ENCODE measurements around the gene RHBDD1. TPM values are rescaled to one million over a fixed set of nuclear protein-coding genes. Genes with fewer than 3 reads are reported as not detected.

RHBDD1 gene
- total and polyA plus RNA-seq, 2 experiments from 2014 or later = 20.1 to 20.9 TPM

DNA sequence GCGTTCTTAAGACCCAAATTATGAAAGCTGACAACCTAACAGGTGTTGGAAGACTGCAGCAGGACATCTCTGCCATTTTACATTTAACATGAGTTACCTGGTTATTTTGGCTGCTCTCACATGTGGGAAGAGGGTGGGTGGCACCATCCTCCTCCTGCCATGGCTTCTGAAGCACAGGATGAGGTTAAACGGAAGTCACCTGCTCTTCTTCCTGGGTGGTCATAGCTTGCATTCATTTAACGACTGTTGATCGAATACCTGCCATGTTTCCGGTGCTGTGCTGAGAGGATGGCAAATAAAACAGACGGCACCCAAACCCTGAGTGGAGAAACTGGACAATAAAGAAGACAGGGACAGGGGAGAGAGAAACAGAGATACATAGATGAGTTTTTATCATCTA, 118.0 kb downstream of the RHBDD1 start:
- Histone ChIP-seq H3K9me3 (ENCODE audit: low read depth) (no peaks in the 10 kb centered on the region), H3K4me3 (no peak overlapping the region), H3K36me3 (replicated peaks; ENCODE audit: insufficient read depth, low read depth) (no peaks in the 10 kb centered on the region), H3K27me3 (no peaks in the 10 kb centered on the region), H3K79me2 (no peaks in the 10 kb centered on the region), H2AFZ (no peak overlapping the region), H3K4me1 (ENCODE audit: insufficient read depth) (no peaks in the 10 kb centered on the region), H3K4me2 (no peak overlapping the region), H3K9me2 (replicated peaks; ENCODE audit: insufficient read depth) (no peaks in the 10 kb centered on the region), H3K27ac (no peak overlapping the region), H4K20me1 (ENCODE audit: insufficient read depth, poor library complexity, severe bottlenecking) (no peaks in the 10 kb centered on the region)
- WGBS (ENCODE audit: low lambda C conversion rate, missing lambda C conversion rate) = 87% methylated on average over 6 of the region's 6 CpGs
- TF ChIP-seq EZH2 (IDR thresholded peaks at IDR 0.05; ENCODE audit: borderline replicate concordance) = no peak
- TF ChIP-seq, protein P1, sequence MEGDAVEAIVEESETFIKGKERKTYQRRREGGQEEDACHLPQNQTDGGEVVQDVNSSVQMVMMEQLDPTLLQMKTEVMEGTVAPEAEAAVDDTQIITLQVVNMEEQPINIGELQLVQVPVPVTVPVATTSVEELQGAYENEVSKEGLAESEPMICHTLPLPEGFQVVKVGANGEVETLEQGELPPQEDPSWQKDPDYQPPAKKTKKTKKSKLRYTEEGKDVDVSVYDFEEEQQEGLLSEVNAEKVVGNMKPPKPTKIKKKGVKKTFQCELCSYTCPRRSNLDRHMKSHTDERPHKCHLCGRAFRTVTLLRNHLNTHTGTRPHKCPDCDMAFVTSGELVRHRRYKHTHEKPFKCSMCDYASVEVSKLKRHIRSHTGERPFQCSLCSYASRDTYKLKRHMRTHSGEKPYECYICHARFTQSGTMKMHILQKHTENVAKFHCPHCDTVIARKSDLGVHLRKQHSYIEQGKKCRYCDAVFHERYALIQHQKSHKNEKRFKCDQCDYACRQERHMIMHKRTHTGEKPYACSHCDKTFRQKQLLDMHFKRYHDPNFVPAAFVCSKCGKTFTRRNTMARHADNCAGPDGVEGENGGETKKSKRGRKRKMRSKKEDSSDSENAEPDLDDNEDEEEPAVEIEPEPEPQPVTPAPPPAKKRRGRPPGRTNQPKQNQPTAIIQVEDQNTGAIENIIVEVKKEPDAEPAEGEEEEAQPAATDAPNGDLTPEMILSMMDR (IDR thresholded peaks at IDR 0.05; ENCODE audit: poor library complexity) = no peak
- TF ChIP-seq EZH2phosphoT487 (IDR thresholded peaks at IDR 0.05; ENCODE audit: low read depth, severe bottlenecking, unreplicated experiment) = no peak
- DNase-seq (ENCODE audit: low spot score) = no peak

DNA sequence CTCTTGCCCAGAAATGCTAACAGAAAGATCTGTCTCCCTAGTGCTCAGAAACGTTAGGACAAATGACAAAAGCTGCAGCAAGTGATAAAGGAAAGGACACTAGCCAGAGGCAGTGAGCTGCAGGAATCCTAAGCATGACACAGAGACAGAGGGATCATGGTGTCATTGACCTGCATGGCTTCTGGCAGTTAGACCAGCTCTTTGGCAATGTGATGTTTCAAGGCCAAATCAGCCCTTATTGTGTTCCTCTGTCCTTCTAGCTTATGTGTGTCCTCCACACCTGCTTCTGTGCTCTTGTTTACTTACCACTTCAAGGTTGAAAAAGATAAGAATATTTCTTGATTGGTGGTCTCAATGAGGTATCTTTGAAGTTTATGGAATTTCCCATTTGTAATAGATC, 120.8 kb downstream of the RHBDD1 start:
- 23% methylated on average over 1 of the region's 1 CpG for WGBS (ENCODE audit: low lambda C conversion rate, missing lambda C conversion rate)
- no peak overlapping the region for H3K27ac ChIP-seq
- H3K36me3 ChIP-seq (replicated peaks; ENCODE audit: insufficient read depth, low read depth) = no peaks in the 10 kb centered on the region
- H3K9me3 ChIP-seq (ENCODE audit: low read depth) = no peaks in the 10 kb centered on the region
- H3K4me1 ChIP-seq (ENCODE audit: insufficient read depth) = no peaks in the 10 kb centered on the region
- H3K4me3 ChIP-seq = no peak overlapping the region
- no peaks in the 10 kb centered on the region for H3K79me2 ChIP-seq
- no peak overlapping the region for H2AFZ ChIP-seq
- no peak for TF ChIP-seq EZH2 (IDR thresholded peaks at IDR 0.05; ENCODE audit: borderline replicate concordance)
- TF ChIP-seq, protein P1 (IDR thresholded peaks at IDR 0.05; ENCODE audit: poor library complexity) = no peak
- TF ChIP-seq EZH2phosphoT487 (IDR thresholded peaks at IDR 0.05; ENCODE audit: low read depth, severe bottlenecking, unreplicated experiment) = no peak
- no peak for DNase-seq (ENCODE audit: low spot score)
- no peak overlapping the region for H3K4me2 ChIP-seq
- no peaks in the 10 kb centered on the region for H3K27me3 ChIP-seq
- no peaks in the 10 kb centered on the region for H3K9me2 ChIP-seq (replicated peaks; ENCODE audit: insufficient read depth)
- no peaks in the 10 kb centered on the region for H4K20me1 ChIP-seq (ENCODE audit: insufficient read depth, poor library complexity, severe bottlenecking)

DNA sequence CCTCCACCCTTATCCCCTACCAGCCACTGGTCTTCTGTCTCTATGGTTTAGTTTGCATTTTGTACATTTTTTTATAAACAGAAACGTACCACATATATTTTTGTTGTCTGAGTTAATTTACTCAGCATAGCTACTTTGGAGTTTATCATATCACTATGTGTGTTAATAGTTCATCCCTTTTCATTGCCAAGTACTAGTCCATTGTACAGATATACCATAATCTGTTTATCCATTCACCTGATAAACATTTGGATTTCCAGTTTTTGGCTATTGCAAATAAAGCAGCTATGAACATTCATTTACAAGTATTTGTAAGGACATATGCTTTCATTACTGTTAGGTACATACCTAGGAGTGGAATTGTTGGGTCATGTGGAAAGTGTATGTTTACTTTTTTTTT, 123.6 kb downstream of the RHBDD1 start:
- TF ChIP-seq, protein P1 (IDR thresholded peaks at IDR 0.05; ENCODE audit: poor library complexity) = no peak
- TF ChIP-seq EZH2phosphoT487 (IDR thresholded peaks at IDR 0.05; ENCODE audit: low read depth, severe bottlenecking, unreplicated experiment) = no peak
- no peak for TF ChIP-seq EZH2 (IDR thresholded peaks at IDR 0.05; ENCODE audit: borderline replicate concordance)

More for the DNA sequence above, 123.6 kb downstream of the RHBDD1 start:
- Histone ChIP-seq H3K9me3 (ENCODE audit: low read depth) (no peaks in the 10 kb centered on the region), H4K20me1 (ENCODE audit: insufficient read depth, poor library complexity, severe bottlenecking) (no peaks in the 10 kb centered on the region), H3K4me1 (ENCODE audit: insufficient read depth) (no peaks in the 10 kb centered on the region), H3K4me2 (no peak overlapping the region), H3K4me3 (no peak overlapping the region), H3K79me2 (no peaks in the 10 kb centered on the region), H3K9me2 (replicated peaks; ENCODE audit: insufficient read depth) (no peaks in the 10 kb centered on the region), H2AFZ (no peak overlapping the region), H3K27me3 (no peaks in the 10 kb centered on the region), H3K27ac (no peak overlapping the region), H3K36me3 (replicated peaks; ENCODE audit: insufficient read depth, low read depth) (no peaks in the 10 kb centered on the region)
- WGBS (ENCODE audit: low lambda C conversion rate, missing lambda C conversion rate) = 88% methylated on average over 1 of the region's 1 CpG
- no peak for DNase-seq (ENCODE audit: low spot score)

Measured in hepatocyte (in vitro differentiated cells).